HG03108 (cell line): ENCODE data around the gene MOGAT1.
A peak's percentile ranks its signal among the peaks of the same experiment; 100 is the strongest.
"Not testable (repeated sequence)": the region's sequence is repeated elsewhere in the genome, so short reads cannot be mapped to it uniquely, and the experiment has no call there.

Experiments
- ATAC-seq: cut with Tn5 transposase; IDR thresholded peaks from one replicate; pipeline ENCODE4 v1.9.1; 2021; ENCODE audit warnings: moderate library complexity; ENCODE audit not compliant: unreplicated experiment

The MOGAT1 gene

GRCh38 chr2:222669353-222669752 is 2.1 kb upstream of the MOGAT1 start:
- ATAC-seq, result no peak

DNA sequence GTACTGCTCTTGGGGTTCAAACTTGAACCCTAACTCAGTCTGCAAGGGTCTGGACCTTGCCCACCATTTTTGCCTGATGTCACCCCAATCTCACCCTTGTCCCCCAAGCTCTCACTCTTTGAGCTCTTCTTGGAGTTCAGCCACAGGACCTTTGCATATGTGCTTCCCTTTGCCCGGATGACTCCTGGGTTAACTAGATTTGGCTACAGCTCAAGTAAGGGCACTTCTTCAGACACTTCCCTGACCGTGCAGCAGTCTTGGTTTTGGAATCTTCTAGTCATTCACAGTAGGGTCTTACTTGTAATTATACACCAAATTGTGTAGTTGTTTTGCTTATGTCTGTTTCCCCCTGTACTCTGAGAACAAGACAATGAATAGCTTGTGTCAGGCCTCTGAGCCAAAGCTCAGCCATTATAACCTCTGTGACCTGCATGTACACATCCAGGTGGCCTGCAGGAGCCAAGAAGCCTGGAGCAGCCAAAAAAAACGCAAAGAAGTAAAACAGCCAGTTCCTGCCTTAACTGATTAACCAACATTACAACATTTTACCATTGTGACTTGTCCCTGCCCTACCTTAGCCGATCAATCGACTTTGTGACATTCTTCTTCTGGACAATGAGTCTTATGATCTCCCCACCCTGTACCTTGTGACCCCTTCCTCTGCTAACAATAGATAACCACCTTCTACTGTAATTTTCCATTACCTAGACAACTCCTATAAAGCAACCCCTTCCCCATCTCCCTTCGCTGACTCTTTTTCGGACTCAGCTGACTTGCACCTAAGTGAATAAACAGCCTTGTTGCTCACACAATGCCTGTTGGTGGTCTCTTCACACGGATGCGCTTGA is 1.0 kb upstream of the MOGAT1 start:
- ATAC-seq, result no peak

DNA sequence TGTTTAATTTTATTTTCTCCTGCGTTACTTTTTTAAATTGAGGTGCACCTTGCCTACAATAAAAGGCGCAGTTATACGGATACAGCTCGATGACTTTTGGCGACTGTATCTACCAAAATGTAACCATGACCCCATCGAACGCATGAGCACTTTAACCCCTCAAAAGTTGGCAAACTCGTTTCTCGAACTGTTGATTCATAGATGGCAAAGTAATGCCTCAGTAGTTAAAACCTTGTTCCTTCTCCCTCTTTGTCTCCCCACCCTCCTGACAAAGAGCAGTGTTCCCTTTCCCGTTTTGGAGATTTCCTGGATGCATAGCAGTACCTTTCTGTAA is 577 bp downstream of the MOGAT1 start:
- no peak for ATAC-seq

GRCh38 chr2:222673273-222673672 is 1.8 kb downstream of the MOGAT1 start:
- no peak for ATAC-seq

DNA sequence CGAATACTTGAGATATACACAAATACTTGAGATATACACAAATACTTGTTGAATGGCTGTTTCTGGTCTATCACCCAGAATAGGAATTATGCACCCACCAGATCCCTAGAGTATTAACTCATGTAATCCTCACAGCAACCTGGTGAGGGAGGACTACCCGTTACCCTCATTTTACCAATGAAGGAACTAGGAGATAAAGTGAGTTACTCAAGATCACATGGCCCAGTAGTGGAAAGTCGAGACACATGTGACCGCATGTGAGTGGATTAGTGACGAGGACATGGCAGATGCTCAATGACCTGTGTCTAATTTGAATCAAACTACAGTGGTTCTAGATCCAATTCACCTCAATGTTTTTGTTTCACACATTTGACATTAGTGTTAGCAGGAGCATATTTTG is 2.4 kb downstream of the MOGAT1 start:
- ATAC-seq, result no peak

DNA sequence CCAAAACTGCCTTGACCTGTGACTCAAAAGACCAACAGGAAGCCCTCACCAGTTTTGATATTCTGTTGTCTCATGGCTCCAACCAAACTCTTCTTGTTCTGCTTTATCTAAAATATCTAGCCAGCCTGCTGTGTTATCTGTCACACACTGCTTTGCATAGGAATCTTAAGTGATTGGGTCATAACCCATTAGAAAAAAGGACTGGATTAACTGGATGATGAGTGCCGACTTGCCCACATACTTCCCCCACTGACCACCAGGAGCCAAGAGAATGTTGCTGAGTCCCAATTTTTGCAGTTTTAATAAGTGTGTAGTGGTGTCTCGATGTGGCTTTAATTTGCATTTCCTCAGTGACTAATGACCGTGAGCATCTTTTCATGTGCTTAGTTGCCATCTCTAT is 6.5 kb downstream of the MOGAT1 start:
- ATAC-seq, result no peak

DNA sequence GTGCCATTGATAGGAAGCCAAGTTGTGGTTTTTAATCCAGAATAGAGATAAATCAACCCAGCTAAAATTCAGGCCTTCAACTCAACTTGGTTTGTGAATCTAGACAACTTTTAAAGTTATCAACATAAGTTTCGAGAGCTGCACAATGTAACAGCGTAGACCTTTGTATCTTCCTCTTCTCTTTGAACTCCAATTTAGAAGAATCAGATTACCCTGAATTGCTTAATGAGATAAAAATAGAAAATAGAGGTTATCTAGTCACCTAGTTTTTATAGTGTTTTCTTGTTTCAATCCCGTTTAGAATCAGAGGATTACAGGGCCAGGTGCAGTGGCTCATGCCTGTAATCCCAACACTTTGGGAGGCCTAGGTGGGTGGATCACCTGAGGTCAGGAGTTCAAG is 12.3 kb downstream of the MOGAT1 start:
- no peak for ATAC-seq

- no peak for ATAC-seq
Observed at GRCh38 chr2:222686086-222686750, 14.8 kb downstream of the MOGAT1 start.

DNA sequence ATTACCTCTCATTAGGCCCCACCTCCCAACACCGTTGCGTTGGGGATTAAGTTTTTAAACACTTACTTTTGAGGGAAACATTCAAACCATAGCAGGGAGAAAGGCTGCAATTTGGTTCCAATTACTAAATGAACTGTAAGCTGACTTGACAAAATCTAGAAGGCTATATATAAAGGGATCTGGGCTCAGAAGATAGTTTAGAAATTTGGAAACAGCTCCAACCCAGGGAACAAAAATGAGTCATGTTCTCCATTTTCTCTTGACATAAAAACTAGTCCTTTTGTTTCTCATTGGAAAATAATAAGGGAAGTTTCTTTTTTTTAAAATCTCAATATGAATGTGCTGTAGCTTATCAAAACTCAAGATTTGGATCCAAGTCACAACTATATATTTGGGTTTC is 17.5 kb downstream of the MOGAT1 start:
- no peak for ATAC-seq

GRCh38 chr2:222689322-222689721 is 17.9 kb downstream of the MOGAT1 start:
- ATAC-seq, result no peak

DNA sequence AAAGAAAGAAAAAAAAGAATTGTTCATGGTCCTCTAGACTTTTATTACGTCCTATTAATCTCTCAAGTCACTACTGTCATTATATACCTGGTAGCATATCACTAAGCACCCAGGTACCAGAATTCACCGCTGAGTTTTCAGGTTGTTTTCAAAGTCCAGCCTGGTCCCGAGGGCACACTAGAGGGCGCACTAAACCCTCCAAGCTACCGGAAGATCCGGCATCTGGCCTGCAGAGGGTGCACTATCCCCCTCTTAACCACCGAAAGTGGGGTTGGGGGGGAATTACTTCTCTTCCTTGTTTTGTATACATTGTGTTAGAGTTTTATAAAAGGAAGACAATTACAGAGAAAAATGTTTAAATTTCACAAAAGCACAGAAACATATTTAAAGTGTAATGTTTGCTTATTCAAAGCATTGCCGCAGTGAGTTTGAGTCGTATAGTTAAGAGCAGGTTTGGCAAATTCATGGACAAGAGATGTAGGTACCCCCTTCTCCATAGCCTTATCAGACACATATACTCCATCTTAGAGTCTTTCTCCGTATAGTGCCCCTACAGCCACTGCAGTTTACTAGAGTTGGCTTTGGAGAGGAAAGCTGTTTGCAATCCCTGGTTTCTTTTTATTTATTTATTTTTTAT is 19.2 kb downstream of the MOGAT1 start:
- peak; percentile 81 for ATAC-seq

- ATAC-seq, result not testable (repeated sequence)
Observed at GRCh38 chr2:222693413-222693812, 22.0 kb downstream of the MOGAT1 start.

- no peak for ATAC-seq
Observed at GRCh38 chr2:222693837-222694236, 22.4 kb downstream of the MOGAT1 start.

DNA sequence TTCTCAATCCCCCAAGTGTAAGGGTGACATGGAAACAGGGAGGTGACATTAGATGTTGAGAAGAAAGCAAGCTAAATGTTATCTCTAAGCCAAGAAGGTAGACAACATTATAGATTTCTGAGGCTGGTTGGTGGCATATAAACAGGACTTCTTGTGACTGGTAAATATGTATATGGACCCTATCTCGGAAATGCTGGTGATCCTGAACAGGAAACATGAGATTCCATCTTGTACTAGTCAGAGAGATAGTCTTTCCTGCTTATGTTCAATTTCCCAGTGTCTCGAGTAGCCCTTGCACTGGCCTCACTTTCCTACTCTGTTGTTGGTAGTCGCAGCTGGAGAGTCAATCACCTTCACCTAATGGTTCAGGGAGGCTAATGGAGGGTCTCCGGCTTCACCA is 26.8 kb downstream of the MOGAT1 start:
- no peak for ATAC-seq

DNA sequence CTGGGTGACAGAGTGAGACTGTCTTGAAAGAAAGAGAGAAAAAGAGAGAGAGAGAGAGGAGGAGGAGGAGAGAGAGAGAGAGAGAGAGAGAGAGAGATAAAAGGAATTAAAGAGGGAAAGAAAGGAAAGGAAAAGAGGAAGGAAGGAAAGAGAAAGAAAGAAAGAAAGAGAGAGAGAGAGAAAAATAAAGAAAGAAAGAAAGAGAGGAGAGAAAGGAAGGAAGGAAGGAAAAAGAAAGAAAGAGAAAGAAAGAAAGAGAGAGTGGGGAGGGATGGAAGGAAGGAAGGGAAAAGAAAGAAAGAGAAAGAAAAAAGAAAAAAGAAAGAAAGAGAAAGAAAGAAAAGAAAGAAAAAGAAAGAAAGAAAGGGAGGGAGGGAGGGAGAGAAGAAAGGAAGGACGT is 29.8 kb downstream of the MOGAT1 start:
- no peak for ATAC-seq

DNA sequence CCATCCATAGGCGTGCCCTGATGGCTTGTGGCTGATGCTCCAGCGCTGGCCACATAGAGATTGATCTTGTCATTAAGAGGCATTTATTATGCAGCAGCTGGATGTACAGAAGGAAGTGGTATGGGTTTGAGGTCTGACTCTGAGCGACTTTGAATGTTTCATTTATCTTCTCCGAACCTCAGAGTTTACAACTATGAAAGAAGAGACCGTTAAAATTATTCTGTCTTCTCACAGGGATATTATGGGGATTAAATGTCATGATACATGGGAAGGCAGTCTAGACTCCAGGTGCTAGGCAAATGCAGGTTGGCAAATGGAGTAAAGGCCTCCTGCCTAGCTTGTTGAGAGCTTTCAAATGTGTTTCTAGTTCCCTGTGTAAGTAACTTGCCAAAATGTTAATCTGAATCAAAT is 30.3 kb downstream of the MOGAT1 start:
- no peak for ATAC-seq

DNA sequence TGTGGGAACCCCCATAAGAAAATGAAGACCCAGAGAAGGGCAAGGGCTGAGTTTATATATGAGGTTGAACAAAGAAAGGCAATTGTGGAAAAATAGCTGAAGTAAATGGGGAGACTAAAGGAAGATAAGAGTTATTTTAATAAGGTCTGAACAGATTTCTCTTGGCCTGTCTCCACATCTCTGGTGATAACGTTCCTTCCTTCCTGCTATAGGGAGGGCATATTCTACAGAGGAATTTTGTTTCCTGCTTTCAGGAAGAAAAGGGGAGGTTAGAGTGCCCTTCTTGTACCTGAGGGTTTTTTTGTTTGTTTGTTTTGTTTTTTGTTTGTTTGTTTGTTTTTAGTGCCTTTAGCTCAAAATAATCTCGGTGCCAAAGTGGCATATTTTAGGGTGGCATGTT is 31.6 kb downstream of the MOGAT1 start:
- ATAC-seq, result no peak

GRCh38 chr2:222703886-222704285 is 32.4 kb downstream of the MOGAT1 start:
- ATAC-seq, result no peak

DNA sequence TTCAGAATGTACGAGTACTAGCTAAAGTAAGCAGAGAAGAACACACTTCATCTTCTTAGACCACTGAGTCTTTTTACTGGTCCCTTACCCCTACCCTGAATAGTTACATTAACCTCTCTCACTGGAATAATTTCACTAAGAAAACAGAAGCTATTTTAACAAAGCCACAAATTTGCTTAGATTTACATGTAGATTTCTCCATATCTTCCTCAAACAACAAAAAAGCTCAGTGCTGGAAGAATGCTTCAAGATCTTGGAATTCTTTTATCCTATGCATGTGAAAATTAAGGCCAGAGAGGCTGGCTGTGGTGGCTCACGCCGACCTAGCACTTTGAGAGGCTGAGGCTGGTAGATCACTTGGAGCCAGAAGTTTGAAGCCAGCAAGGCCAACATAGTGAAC is 35.2 kb downstream of the MOGAT1 start:
- ATAC-seq, result no peak

GRCh38 chr2:222707102-222707688 is 35.7 kb downstream of the MOGAT1 start:
- ATAC-seq, result no peak

GRCh38 chr2:222707689-222708273 is 36.3 kb downstream of the MOGAT1 start:
- no peak for ATAC-seq
